Mucosa of rectum (tissue), 2 donors: ENCODE data around the gene CCL4.

Experiments used
- H3K27ac ChIP-seq, 2 donors: one replicate each; pipeline ENCODE4 v1.7.0; 2013; ENCODE audit warnings: inconsistent platforms in 2 of 2, low read depth in 2 of 2, low read length in 2 of 2
- H3K27me3 ChIP-seq, 2 donors: one replicate each; pipeline ENCODE4 v1.7.0; 2013; ENCODE audit warnings: low read length in 2 of 2; ENCODE audit not compliant: control insufficient read depth in 2 of 2, insufficient read depth in 2 of 2
- H3K36me3 ChIP-seq, 2 donors: one replicate each; pipeline ENCODE4 v1.7.0; 2013; ENCODE audit warnings: low read length in 2 of 2; ENCODE audit not compliant: control insufficient read depth in 2 of 2, insufficient read depth in 2 of 2
- H3K4me1 ChIP-seq, 2 donors: one replicate each; pipeline ENCODE4 v1.7.0; 2013; ENCODE audit warnings: low read length in 2 of 2, mild to moderate bottlenecking in 1 of 2; ENCODE audit not compliant: control insufficient read depth in 2 of 2, insufficient read depth in 2 of 2
- H3K4me3 ChIP-seq, 2 donors: one replicate each; pipeline ENCODE4 v1.7.0; 2013; ENCODE audit warnings: low read length in 2 of 2
- H3K9ac ChIP-seq, 2 donors: one replicate each; pipeline ENCODE4 v1.7.0; 2013; ENCODE audit warnings: low read length in 2 of 2, low read depth in 1 of 2, mild to moderate bottlenecking in 1 of 2
- H3K9me3 ChIP-seq, 2 donors: one replicate each; pipeline ENCODE4 v1.7.0; 2013; ENCODE audit warnings: low read length in 2 of 2; ENCODE audit not compliant: control insufficient read depth in 2 of 2
- donor health status: healthy.
- donor health status: Normal muscosa, but diverticular disease.

The CCL4 gene

GRCh38 chr17:36128411-36128978 is 24.9 kb downstream of the CCL4 start:
- Histone ChIP-seq H3K36me3 (no peaks in the 10 kb centered on the region), H3K27ac (peak overlapping the region; percentile 79 to 83), H3K4me3 (no peak overlapping the region)

GRCh38 chr17:36129616-36130015 is 26.0 kb downstream of the CCL4 start:
- no peaks in the 10 kb centered on the region for H3K27me3 ChIP-seq
- no peak overlapping the region for H3K9ac ChIP-seq
- no peaks in the 10 kb centered on the region for H3K36me3 ChIP-seq
- peak overlapping the region; percentile 79 for H3K27ac ChIP-seq
- peaks cover 8 to 11% of the 10 kb centered on the region in 2 donors for H3K9me3 ChIP-seq
- peaks cover 21 to 40% of the 10 kb centered on the region in 2 donors for H3K4me1 ChIP-seq
- H3K4me3 ChIP-seq = no peak overlapping the region

More at GRCh38 chr17:36128411-36128978, 24.9 kb downstream of the CCL4 start:
- no peaks in the 10 kb centered on the region for H3K27me3 ChIP-seq
- peaks cover 21 to 33% of the 10 kb centered on the region in 2 donors for H3K4me1 ChIP-seq
- peaks cover 8 to 11% of the 10 kb centered on the region in 2 donors for H3K9me3 ChIP-seq
- no peak overlapping the region for H3K9ac ChIP-seq

- H3K9me3 ChIP-seq = peaks cover 3 to 8% of the 10 kb centered on the region in 2 donors
- no peak overlapping the region for H3K9ac ChIP-seq
- H3K27ac ChIP-seq = no peak overlapping the region
- peaks cover 27 to 41% of the 10 kb centered on the region in 2 donors for H3K4me1 ChIP-seq
- no peaks in the 10 kb centered on the region for H3K27me3 ChIP-seq
- no peak overlapping the region for H3K4me3 ChIP-seq
- no peaks in the 10 kb centered on the region for H3K36me3 ChIP-seq
Observed at GRCh38 chr17:36130346-36130745, 26.7 kb downstream of the CCL4 start.

GRCh38 chr17:36131421-36131820 is 27.8 kb downstream of the CCL4 start:
- Histone ChIP-seq H3K4me1 (peaks cover 36 to 51% of the 10 kb centered on the region in 2 donors), H3K9ac (no peak overlapping the region), H3K36me3 (no peaks in the 10 kb centered on the region), H3K27me3 (no peaks in the 10 kb centered on the region), H3K4me3 (no peak overlapping the region), H3K9me3 (no peaks in the 10 kb centered on the region), H3K27ac (no peak overlapping the region)

GRCh38 chr17:36131931-36132330 is 28.3 kb downstream of the CCL4 start:
- Histone ChIP-seq H3K9ac (no peak overlapping the region), H3K4me1 (peaks cover 36 to 53% of the 10 kb centered on the region in 2 donors), H3K27me3 (no peaks in the 10 kb centered on the region), H3K4me3 (no peak overlapping the region), H3K36me3 (no peaks in the 10 kb centered on the region), H3K27ac (no peak overlapping the region), H3K9me3 (no peaks in the 10 kb centered on the region)

- no peak overlapping the region for H3K27ac ChIP-seq
- H3K9ac ChIP-seq = no peak overlapping the region
- H3K4me1 ChIP-seq = peaks cover 31 to 51% of the 10 kb centered on the region in 2 donors
- H3K4me3 ChIP-seq = no peak overlapping the region
- no peaks in the 10 kb centered on the region for H3K27me3 ChIP-seq
- no peaks in the 10 kb centered on the region for H3K9me3 ChIP-seq
- H3K36me3 ChIP-seq = no peaks in the 10 kb centered on the region
Observed at GRCh38 chr17:36132421-36132831, 28.8 kb downstream of the CCL4 start.

- Histone ChIP-seq H3K27me3 (no peaks in the 10 kb centered on the region), H3K9ac (no peak overlapping the region), H3K9me3 (no peaks in the 10 kb centered on the region), H3K27ac (peak overlapping the region in 1 of 2 donors; percentile 45), H3K36me3 (no peaks in the 10 kb centered on the region), H3K4me3 (no peak overlapping the region), H3K4me1 (peaks cover 20 to 41% of the 10 kb centered on the region in 2 donors)
Observed at GRCh38 chr17:36133602-36134236, 30.1 kb downstream of the CCL4 start.

- H3K27ac ChIP-seq = peak overlapping the region in 1 of 2 donors; percentile 49
- H3K36me3 ChIP-seq = no peaks in the 10 kb centered on the region
- H3K9ac ChIP-seq = no peak overlapping the region
- peaks cover 15 to 32% of the 10 kb centered on the region in 2 donors for H3K4me1 ChIP-seq
- H3K27me3 ChIP-seq = no peaks in the 10 kb centered on the region
- no peaks in the 10 kb centered on the region for H3K9me3 ChIP-seq
- H3K4me3 ChIP-seq = no peak overlapping the region
Observed at GRCh38 chr17:36135465-36135864, 31.8 kb downstream of the CCL4 start.

- Histone ChIP-seq H3K4me3 (no peak overlapping the region), H3K36me3 (no peaks in the 10 kb centered on the region), H3K27ac (peak overlapping the region; percentile 48 to 49), H3K27me3 (no peaks in the 10 kb centered on the region), H3K4me1 (peaks cover 15 to 30% of the 10 kb centered on the region in 2 donors), H3K9ac (no peak overlapping the region), H3K9me3 (no peaks in the 10 kb centered on the region)
Observed at GRCh38 chr17:36136036-36136435, 32.4 kb downstream of the CCL4 start.

- Histone ChIP-seq H3K9me3 (no peaks in the 10 kb centered on the region), H3K27me3 (no peaks in the 10 kb centered on the region), H3K27ac (peak overlapping the region; percentile 48 to 49), H3K36me3 (no peaks in the 10 kb centered on the region), H3K9ac (no peak overlapping the region), H3K4me1 (peaks cover 15 to 28% of the 10 kb centered on the region in 2 donors), H3K4me3 (no peak overlapping the region)
Observed at GRCh38 chr17:36136439-36136838, 32.8 kb downstream of the CCL4 start.
